HG03521 (cell line): ENCODE results near the gene CFAP20DC.
"Not testable (repeated sequence)": the region's sequence is repeated elsewhere in the genome, so short reads cannot be mapped to it uniquely, and the experiment has no call there.

Source experiments
- ATAC-seq: cut with Tn5 transposase; IDR thresholded peaks from one replicate; pipeline ENCODE4 v1.9.1; 2021; ENCODE audit warnings: mild to moderate bottlenecking, moderate library complexity; ENCODE audit not compliant: unreplicated experiment

CFAP20DC gene

DNA sequence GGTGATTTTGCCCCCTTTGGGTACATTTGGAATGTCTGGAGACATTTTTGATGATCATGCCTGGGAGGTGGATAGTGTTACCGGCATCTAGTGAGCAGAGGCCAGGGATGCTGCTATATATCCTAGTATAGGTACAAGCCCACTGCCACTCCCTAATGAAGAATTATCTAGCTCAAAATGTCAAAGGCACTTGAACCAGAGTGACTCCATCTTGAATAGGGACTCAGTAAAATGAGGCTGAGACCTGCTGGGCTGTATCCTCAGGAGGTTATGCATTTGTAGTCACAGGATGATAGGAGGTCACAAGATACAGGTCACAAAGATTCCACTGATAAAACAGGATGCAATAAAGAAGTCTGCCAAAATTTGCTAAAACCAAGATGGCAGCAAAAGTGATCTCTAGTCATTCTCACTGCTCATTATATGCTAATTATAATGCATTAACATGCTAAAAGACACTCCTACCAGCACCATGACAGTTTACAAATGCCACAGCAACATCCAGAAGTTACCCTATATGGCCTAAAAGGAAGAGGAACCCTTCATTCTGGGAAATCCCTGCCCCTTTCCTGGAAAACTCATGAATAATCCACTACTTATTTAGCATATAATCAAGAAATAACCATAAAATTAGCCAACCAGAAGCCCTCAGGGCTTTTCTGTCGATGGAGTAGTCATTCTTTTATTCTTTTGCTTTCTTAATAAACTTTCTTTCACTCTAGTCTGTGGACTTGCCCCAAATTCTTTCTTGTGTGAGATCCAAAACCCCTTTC lies 343.2 kb downstream of the CFAP20DC start:
- ATAC-seq: no peak

DNA sequence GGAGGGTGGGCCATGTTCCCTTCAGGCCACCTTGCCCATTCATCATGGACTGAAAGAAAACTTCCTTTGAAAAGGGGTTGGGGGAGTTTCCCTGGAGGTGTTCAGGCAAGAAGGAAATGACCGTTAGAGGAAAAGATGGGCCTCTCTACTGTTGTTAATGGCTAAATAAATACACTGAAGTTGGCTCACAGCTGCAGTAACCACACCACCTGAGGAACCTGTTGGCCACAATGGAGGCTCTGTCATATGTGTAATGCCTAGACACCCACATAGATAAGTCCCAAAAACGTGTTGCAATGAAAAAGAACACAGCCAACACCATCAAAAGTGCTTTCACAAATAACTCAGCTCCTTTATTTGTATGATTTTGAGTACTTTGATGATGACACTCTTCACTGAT lies 345.1 kb downstream of the CFAP20DC start:
- ATAC-seq: no peak

DNA sequence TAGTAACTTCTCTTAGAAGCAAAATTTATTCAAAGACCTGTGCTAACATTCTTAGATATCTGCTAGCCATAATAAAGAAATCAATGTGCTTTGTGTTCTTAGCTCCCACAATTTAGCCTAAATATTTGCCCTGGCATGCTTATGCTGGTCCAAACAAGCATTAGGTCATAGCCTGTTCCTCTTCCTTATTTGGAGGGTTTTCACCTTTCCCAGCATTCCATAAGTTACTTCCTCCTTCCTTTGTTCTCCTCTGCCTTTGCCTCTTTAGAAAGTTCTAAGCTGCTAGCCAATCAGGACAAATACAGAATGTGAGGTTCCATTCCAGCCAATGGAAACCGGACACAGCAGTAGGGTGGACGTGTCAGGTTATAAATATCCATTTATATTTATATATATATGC lies 345.5 kb downstream of the CFAP20DC start:
- ATAC-seq: not testable (repeated sequence)

DNA sequence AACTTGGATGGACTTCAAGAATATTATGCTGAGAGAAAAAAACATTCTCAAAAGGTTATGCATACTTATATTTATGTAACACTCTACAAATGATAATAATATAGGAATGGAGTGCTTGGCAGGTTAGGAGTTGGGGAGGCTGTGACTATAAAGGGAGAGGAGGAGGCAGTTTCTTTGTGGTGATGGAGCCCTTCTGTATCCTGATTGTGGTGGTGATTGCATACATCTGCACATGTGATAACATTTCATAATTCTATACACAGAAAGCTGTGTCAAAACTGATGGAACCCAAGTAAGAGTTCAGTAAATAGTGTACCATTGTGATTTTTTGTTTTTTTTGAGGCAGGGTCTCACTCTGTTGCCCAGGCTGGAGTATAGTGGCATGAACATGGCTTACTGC lies 351.6 kb downstream of the CFAP20DC start:
- ATAC-seq: no peak

DNA sequence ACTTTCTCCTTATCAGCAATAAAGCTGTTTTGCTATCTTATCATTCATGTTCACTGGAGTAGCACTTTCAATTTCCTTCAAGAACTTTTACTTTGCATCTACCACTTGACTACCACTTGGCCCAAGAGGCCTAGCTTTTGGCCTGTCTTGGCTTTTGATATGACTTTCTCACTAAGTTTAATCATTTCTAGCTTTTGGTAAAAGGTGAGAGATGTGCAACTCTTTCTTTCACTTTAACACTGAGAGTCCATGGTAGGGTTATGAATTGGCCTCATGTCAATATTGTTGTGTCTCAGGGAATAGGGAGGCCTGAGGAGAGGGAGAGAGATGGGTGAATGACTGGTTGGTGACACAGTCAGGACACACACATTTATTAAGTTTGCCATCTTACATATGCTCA lies 352.3 kb downstream of the CFAP20DC start:
- no peak for ATAC-seq

DNA sequence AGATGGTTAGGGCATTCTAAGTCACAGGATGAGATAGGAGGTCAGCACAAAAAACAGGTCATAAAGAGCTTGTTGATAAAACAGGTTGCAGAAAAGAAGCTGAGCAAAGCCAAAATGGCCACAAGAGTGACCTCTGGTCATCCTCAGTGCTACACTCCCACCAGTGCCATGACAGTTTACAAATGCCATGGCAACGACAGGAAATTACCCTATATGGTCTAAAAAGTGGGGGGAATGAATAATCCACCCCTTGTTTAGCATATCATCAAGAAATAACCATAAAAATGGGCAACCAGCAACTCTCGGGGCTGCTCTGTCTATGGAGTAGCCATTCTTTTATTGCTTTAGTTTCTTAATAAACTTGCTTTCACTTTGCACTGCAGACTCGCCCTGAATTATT lies 353.0 kb downstream of the CFAP20DC start:
- ATAC-seq: not testable (repeated sequence)

DNA sequence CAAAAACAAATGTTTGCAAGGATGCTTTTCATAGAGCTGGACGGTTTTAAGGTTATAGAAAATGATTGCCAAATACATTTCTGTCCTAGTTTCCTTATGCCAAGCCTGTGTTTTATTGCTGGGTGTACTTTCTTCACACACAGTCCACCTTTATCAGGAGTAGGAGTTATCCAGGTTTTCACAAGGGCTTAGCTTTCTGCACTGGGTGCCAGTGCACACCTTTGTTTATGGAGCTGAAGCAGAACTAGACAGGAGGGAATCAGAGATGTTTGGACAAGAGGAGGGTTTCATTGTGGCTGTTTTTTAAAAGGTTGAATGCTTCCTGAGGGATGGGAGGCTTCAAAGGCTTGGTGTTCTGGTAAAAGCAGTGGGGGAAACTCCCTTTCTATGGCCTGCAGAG lies 353.7 kb downstream of the CFAP20DC start:
- ATAC-seq: no peak

DNA sequence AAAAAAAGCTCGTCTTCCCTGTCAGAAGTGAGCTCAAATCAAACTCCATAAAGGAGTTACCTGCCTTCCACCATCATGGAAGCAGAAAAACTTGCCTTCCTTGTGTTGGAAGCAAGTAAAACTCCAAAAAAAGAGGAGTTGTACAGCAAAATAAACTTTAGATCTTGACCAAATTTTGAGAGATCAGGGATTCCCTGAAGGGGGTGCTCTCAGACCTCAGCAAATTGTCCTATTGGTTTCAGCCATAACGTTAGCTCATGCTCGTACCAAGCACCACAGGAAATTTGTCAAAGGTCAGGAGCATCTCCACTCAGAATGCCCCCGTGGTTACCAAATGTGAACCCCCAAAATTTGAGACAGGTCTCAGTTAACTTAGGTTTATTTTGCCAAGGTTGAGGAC lies 354.5 kb downstream of the CFAP20DC start:
- not testable (repeated sequence) for ATAC-seq

DNA sequence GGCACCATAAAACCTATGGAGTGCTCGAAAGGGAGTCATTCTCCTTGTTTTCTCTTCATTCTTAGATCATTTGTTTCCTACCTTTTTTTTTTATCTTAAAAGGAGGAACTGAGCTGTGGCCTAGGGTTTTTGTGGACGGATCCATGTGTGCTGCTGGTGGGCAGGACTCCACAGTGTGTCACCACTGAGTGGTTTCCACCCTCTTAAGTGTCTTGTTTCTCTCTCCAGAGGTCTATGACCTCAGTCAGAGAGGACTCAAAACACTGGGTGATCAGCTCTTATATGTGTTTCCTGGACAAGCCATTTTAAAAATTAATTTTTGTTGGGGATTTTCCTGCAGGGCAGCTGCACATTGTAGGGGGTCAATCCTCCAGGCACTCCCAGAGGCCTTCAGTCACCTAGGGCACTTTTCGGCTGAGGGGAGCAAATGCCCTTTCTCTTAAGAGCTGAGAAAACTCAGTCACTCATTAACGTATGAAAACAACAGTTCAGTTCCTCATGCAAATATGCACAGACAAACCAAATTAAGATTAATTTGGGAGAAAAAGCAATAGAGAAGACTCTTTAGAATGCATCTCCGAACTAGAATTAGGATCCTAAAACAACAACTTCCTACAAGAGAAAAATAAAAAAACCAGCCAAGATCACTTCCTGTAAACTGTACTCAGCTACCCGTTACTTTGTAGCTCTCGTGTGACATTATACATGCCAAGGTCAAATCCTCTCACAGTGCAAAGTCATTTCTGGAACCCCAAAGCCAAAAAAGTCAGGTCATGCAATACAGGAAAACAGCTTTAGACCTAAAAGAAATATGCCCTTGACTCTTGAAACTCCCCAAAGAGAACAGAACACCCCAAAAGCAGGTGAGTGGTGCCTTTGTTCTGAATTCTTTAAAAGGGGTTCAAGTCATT lies 355.6 kb downstream of the CFAP20DC start:
- no peak for ATAC-seq

DNA sequence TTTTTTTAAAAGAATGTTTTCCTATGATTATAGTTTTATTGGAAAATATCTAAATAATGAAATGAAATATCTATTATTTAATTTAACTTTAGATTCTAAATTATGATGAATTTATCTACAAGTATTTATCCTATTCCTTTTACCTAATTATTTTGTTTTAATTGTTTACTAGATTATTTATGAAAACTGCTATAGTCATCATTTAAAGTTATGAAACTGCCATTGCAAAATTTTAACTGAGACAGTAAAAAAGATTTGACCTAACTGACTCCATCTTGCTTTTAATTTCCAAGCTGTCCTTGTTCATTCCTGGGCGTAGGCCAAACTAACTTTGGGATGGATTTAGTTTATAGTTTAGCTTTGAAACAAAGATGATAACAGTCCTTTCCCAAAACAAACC lies 357.3 kb downstream of the CFAP20DC start:
- no peak for ATAC-seq
